Fibroblast of mammary gland (primary cell): ENCODE results near the gene DPF3.

Experiments
- DNase-seq: peaks from one replicate; pipeline ENCODE4 v3.0.0-alpha.2; 2010; ENCODE audit warnings: low read depth
- H3K4me3 ChIP-seq: 2 replicates; pipeline ENCODE4 v1.5.1; 2011; ENCODE audit warnings: low read depth, mild to moderate bottlenecking, low read length, moderate library complexity; ENCODE audit not compliant: control insufficient read depth
- TF ChIP-seq, protein P1 (sequence below): conservative IDR thresholded peaks from 2 replicates; pipeline ENCODE4 v1.5.1; 2011; ENCODE audit warnings: low read depth, low read length, inconsistent platforms; ENCODE audit not compliant: control insufficient read depth, insufficient read depth

Gene DPF3

GRCh38 chr14:72573725-72574417, 320.0 kb downstream of the DPF3 start:
- no peak overlapping the region for H3K4me3 ChIP-seq
- TF ChIP-seq, protein P1, sequence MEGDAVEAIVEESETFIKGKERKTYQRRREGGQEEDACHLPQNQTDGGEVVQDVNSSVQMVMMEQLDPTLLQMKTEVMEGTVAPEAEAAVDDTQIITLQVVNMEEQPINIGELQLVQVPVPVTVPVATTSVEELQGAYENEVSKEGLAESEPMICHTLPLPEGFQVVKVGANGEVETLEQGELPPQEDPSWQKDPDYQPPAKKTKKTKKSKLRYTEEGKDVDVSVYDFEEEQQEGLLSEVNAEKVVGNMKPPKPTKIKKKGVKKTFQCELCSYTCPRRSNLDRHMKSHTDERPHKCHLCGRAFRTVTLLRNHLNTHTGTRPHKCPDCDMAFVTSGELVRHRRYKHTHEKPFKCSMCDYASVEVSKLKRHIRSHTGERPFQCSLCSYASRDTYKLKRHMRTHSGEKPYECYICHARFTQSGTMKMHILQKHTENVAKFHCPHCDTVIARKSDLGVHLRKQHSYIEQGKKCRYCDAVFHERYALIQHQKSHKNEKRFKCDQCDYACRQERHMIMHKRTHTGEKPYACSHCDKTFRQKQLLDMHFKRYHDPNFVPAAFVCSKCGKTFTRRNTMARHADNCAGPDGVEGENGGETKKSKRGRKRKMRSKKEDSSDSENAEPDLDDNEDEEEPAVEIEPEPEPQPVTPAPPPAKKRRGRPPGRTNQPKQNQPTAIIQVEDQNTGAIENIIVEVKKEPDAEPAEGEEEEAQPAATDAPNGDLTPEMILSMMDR: no peak
- no peak for DNase-seq
